Stimulated activated CD4-positive, alpha-beta T cell treated with anti-CD3 and anti-CD28 coated beads, Interleukin-1b, Interleukin-23, amount 100 ng/mL, for 4 hours (primary cell): ENCODE results near the gene LRRC3C.
"Not testable (repeated sequence)": the region's sequence is repeated elsewhere in the genome, so short reads cannot be mapped to it uniquely, and the experiment has no call there.

ENCODE experiments used
- DNase-seq, 2 donors: peaks; one replicate each; pipeline ENCODE4 v3.0.0-alpha.2; 2020; ENCODE audit warnings: low read depth in 2 of 2

The LRRC3C gene

GRCh38 chr17:39946551-39947330 is 19.2 kb downstream of the LRRC3C start:
- DNase-seq = no peak

- not testable (repeated sequence) for DNase-seq
Observed at GRCh38 chr17:39948489-39948828, 20.9 kb downstream of the LRRC3C start.

GRCh38 chr17:39949028-39949427 is 21.5 kb downstream of the LRRC3C start:
- no peak for DNase-seq

GRCh38 chr17:39950871-39951348 is 23.4 kb downstream of the LRRC3C start:
- no peak for DNase-seq

GRCh38 chr17:39951924-39952679 is 24.6 kb downstream of the LRRC3C start:
- DNase-seq = no peak

- DNase-seq = peak; percentile 87 to 96
Observed at GRCh38 chr17:39952680-39953470, 25.3 kb downstream of the LRRC3C start.

GRCh38 chr17:39953471-39953888 is 25.9 kb downstream of the LRRC3C start:
- no peak for DNase-seq

- DNase-seq = no peak
Observed at GRCh38 chr17:39954876-39955275, 27.3 kb downstream of the LRRC3C start.

GRCh38 chr17:39955726-39956225 is 28.2 kb downstream of the LRRC3C start:
- no peak for DNase-seq

GRCh38 chr17:39960524-39961041 is 33.1 kb downstream of the LRRC3C start:
- DNase-seq = no peak

- DNase-seq = no peak
Observed at GRCh38 chr17:39962642-39963220, 35.2 kb downstream of the LRRC3C start, which contains the start of gene GSDMA. Gene GSDMA, plus strand, starts transcription at chr17:39963004. Its CDS starts 2,684 bp downstream, at chr17:39965688.

GRCh38 chr17:39963829-39964228 is 36.3 kb downstream of the LRRC3C start:
- DNase-seq = peak in 1 of 2 donors; percentile 41

GRCh38 chr17:39965017-39965699 is 37.6 kb downstream of the LRRC3C start:
- no peak for DNase-seq

GRCh38 chr17:39966771-39967170 is 39.2 kb downstream of the LRRC3C start:
- DNase-seq = no peak

GRCh38 chr17:39968761-39969160 is 41.2 kb downstream of the LRRC3C start:
- no peak for DNase-seq

GRCh38 chr17:39969375-39969774 is 41.8 kb downstream of the LRRC3C start:
- DNase-seq = no peak

- no peak for DNase-seq
Observed at GRCh38 chr17:39970157-39970692, 42.7 kb downstream of the LRRC3C start.

GRCh38 chr17:39971076-39971603 is 43.6 kb downstream of the LRRC3C start:
- no peak for DNase-seq

- no peak for DNase-seq
Observed at GRCh38 chr17:39972271-39972670, 44.7 kb downstream of the LRRC3C start.

GRCh38 chr17:39973496-39973895 is 46.0 kb downstream of the LRRC3C start:
- DNase-seq = no peak
